ENCODE data around the gene HSPA4L.

Gene HSPA4L

DNA sequence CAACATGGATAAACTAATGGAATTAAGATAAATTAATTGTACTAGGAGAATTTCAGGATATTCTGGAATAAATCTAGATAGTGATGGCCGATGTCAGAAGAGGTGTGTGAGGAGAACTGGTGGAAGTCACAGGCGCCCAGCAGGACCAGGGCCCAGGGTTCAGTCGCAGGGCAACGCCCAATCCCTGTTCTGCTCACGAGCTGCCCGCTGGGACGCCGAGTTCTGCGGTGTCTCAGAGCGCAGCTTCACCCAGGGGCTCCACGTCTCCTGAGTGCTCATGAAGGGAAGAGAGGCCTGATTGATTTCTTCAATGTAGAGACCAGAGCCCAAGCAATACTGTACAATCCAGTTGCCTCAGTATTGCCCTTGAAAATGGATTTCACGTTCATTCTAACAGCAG lies 1.5 kb upstream of the HSPA4L start:
- no peak overlapping the region for H3K4me3 ChIP-seq
- no peak for TF ChIP-seq EZH2 (IDR thresholded peaks at IDR 0.05)
- TF ChIP-seq POLR2AphosphoS5 (IDR thresholded peaks at IDR 0.05; ENCODE audit: borderline replicate concordance, low read depth, low read length), result no peak
- no peak for TF ChIP-seq FOXP2 (optimal IDR thresholded peaks at IDR 0.05; ENCODE audit: control extremely low read depth, extremely low read length, insufficient read depth)
- no peak for DNase-seq (ENCODE audit: low read depth, low spot score)

DNA sequence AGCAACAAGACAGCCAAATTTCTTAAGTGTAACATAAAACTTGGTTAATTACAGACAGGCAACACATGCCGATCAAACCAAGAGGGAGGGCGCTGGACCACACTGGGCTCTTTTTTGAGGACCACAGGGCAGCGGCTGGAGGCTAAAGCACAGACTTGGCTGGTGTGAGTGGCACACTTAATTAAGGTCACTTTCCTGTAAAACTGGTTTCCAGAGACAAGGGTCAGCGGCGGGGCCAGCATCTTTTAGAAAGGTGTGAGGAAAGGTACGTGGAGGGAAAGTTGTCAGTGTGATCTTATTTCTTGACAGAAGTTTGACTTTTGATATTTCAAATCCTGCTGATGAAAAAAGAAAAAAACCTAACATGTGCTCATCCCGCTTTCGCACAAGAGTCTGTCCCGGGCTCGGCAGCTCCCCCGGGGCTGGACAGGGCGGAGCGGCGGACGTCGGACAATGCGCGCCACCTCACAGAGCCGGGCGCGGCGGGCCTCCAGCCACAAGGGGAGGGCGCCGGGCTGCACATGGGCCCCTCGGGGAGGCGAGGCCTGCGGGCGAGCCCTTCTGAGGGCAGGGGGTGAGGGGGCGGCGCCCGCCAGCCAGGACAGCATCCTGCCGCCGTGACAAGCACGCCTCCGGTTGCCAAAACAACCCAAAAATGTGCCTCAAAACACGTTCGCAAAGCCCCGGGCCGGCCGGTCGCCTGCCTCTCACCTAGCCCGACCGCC lies 660 bp upstream of the HSPA4L start:
- TF ChIP-seq POLR2AphosphoS5 (IDR thresholded peaks at IDR 0.05; ENCODE audit: borderline replicate concordance, low read depth, low read length) (no peak), FOXP2 (optimal IDR thresholded peaks at IDR 0.05; ENCODE audit: control extremely low read depth, extremely low read length, insufficient read depth) (no peak), EZH2 (IDR thresholded peaks at IDR 0.05) (no peak)
- DNase-seq (ENCODE audit: low read depth, low spot score), result no peak
- H3K4me3 ChIP-seq, result peak overlapping the region; percentile 83
- H3K36me3 ChIP-seq (ENCODE audit: insufficient read depth, low read length), result no peaks in the 10 kb centered on the region
- H3K9me3 ChIP-seq (ENCODE audit: low read depth, low read length), result no peaks in the 10 kb centered on the region
- no peak overlapping the region for H3K27ac ChIP-seq
- peak overlapping the region; percentile 63 for H3K9ac ChIP-seq (ENCODE audit: insufficient read length)

More for the DNA sequence above, 1.5 kb upstream of the HSPA4L start:
- no peak overlapping the region for H3K27ac ChIP-seq
- H3K9me3 ChIP-seq (ENCODE audit: low read depth, low read length), result no peaks in the 10 kb centered on the region
- H3K9ac ChIP-seq (ENCODE audit: insufficient read length), result no peak overlapping the region
- no peaks in the 10 kb centered on the region for H3K36me3 ChIP-seq (ENCODE audit: insufficient read depth, low read length)

DNA sequence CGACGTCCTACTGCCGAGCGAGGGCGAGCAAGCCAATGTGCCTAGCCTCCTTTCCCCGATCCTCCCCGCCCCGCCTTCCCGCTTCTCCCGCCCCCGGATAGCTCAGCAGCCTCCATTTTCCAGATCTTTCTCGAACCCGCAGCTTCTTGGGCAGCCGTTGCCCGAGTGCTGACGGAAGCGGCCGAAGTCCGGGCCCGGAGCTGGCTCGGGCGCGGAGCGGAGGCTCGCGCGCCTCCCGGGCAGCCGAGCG lies 172 bp upstream of the HSPA4L start:
- no peaks in the 10 kb centered on the region for H3K36me3 ChIP-seq (ENCODE audit: insufficient read depth, low read length)
- peak overlapping the region; percentile 63 for H3K9ac ChIP-seq (ENCODE audit: insufficient read length)
- TF ChIP-seq EZH2 (IDR thresholded peaks at IDR 0.05), result no peak
- no peak for TF ChIP-seq FOXP2 (optimal IDR thresholded peaks at IDR 0.05; ENCODE audit: control extremely low read depth, extremely low read length, insufficient read depth)
- TF ChIP-seq POLR2AphosphoS5 (IDR thresholded peaks at IDR 0.05; ENCODE audit: borderline replicate concordance, low read depth, low read length), result no peak
- DNase-seq (ENCODE audit: low read depth, low spot score), result no peak
- no peaks in the 10 kb centered on the region for H3K9me3 ChIP-seq (ENCODE audit: low read depth, low read length)
- no peak overlapping the region for H3K27ac ChIP-seq
- peak overlapping the region; percentile 83 for H3K4me3 ChIP-seq

DNA sequence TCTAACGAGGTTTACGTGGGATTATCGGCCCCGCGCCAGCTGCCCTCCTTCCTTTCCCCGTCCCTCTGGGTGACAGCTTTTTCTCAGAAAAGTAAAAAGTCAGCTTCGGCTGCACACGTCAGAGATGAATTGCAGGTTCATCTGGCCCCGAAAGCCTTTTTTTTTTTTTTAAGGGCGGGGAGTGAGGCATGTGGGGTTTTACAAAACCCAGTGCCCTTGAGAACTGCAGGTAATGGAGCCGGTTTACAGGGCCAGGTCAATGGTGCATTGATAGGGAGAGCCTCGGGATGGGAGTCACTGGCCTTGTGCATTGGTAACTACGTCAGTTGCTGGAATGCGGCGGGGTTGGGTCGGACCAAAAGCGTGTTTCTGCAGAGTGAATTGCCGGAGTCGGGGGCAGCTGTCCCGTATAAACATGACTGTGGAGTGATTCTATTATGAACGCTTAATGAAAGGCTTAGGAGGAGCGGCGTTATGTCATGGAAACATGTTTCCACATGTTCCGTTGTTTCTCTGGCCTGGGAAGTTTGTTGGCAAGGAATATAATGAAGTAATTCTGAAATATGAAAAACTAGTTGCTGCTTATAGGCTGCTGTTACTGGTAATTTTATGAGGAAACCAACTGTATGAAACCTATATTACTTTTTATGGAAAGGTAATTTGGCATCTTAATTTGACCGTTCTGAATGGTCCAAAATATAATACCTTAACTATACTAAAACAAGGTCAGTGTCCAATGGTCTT lies 1.1 kb downstream of the HSPA4L start:
- no peak for DNase-seq (ENCODE audit: low read depth, low spot score)
- Histone ChIP-seq H3K36me3 (ENCODE audit: insufficient read depth, low read length) (no peaks in the 10 kb centered on the region), H3K27ac (no peak overlapping the region), H3K9ac (ENCODE audit: insufficient read length) (peak overlapping the region; percentile 63), H3K4me3 (peak overlapping the region; percentile 83), H3K9me3 (ENCODE audit: low read depth, low read length) (no peaks in the 10 kb centered on the region)
- TF ChIP-seq FOXP2 (optimal IDR thresholded peaks at IDR 0.05; ENCODE audit: control extremely low read depth, extremely low read length, insufficient read depth) (no peak), POLR2AphosphoS5 (IDR thresholded peaks at IDR 0.05; ENCODE audit: borderline replicate concordance, low read depth, low read length) (no peak), EZH2 (IDR thresholded peaks at IDR 0.05) (no peak)

DNA sequence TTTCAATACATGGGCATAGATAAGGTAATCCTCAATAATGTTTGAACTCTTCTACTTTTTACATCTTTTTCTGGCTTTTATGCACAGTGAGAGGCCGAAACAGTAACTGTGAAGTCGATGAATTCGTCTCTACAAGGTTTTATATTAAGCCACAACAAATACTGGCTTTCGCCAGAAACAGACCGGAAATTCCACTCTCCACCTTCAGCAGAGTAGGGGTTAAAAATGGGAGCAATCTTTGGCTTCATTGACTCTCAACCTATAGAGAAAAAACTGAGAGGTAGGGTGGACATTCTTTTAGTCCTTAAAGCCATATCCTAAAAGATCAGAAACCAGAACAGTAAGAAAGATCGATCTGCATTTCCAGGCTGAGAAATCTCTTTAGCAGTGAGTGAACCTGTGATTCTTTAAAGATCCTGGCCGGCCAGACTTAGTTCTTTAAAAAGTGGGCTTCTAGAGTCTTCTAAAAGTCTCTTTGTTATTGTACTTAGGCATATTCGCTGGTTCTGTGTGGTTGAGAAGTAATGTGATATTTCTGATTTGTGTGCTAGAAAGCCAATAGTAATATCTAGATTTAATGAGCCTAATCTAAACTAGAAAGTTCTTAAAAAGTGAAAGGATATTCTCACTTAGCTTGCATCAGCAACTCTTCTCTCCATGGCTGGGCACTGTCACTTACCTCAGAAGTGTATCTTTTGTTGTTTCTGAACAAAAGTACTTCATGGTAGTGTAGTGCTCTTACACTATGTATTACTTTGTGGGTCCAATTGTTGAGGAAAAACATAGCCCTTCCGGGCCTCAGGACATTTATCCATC lies 2.0 kb downstream of the HSPA4L start:
- peak overlapping the region; percentile 83; the same call in 1 of the 2 replicates for H3K4me3 ChIP-seq

DNA sequence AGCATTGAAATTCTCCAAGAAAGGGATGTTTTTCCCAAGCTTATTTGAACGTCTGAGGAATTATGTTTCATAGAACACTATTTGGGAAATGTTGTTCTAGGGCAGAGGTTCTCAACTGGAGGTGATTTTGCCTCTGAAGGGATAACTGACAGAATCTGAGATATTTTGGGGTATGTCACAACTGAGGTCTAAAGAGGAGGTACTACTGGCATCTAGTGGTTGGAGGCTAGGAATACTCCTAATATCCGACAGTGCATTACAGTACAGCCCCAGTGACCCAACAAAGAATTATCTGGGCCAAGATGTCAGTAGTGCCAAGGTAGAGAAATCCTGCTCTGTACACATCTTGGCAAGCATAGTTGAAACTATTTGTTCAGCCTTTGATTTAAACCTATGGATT lies 6.4 kb downstream of the HSPA4L start:
- Histone ChIP-seq H3K36me3 (ENCODE audit: insufficient read depth, low read length) (no peaks in the 10 kb centered on the region), H3K9me3 (ENCODE audit: low read depth, low read length) (no peaks in the 10 kb centered on the region), H3K9ac (ENCODE audit: insufficient read length) (no peak overlapping the region), H3K27ac (no peak overlapping the region), H3K4me3 (no peak overlapping the region)
- TF ChIP-seq EZH2 (IDR thresholded peaks at IDR 0.05) (no peak), POLR2AphosphoS5 (IDR thresholded peaks at IDR 0.05; ENCODE audit: borderline replicate concordance, low read depth, low read length) (no peak), FOXP2 (optimal IDR thresholded peaks at IDR 0.05; ENCODE audit: control extremely low read depth, extremely low read length, insufficient read depth) (no peak)
- no peak for DNase-seq (ENCODE audit: low read depth, low spot score)

More for the DNA sequence above, 2.0 kb downstream of the HSPA4L start:
- H3K9ac ChIP-seq (ENCODE audit: insufficient read length), result no peak overlapping the region
- no peaks in the 10 kb centered on the region for H3K36me3 ChIP-seq (ENCODE audit: insufficient read depth, low read length)
- no peak for TF ChIP-seq POLR2AphosphoS5 (IDR thresholded peaks at IDR 0.05; ENCODE audit: borderline replicate concordance, low read depth, low read length)
- no peaks in the 10 kb centered on the region for H3K9me3 ChIP-seq (ENCODE audit: low read depth, low read length)
- H3K27ac ChIP-seq, result no peak overlapping the region
- no peak for DNase-seq (ENCODE audit: low read depth, low spot score)

DNA sequence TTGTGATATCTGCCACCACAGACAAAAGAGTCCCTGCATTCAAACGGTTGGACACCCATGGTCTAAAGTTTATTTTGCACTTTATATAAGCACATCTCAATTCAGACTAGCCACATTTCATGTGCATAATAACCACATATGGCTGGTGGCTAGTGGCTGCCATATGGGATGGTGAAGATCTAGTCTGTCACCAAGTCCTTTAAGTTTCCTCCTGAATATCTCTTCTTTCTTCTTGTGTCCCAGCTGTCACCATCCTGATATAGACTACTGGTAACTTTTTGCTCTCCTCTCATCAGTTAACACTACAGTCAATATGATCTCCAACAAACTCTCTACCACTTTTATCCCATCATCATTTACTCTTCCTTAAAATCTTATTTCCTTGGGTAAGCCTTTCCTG lies 9.3 kb downstream of the HSPA4L start:
- TF ChIP-seq EZH2 (IDR thresholded peaks at IDR 0.05), result no peak
- no peak for TF ChIP-seq FOXP2 (optimal IDR thresholded peaks at IDR 0.05; ENCODE audit: control extremely low read depth, extremely low read length, insufficient read depth)
- no peak for TF ChIP-seq POLR2AphosphoS5 (IDR thresholded peaks at IDR 0.05; ENCODE audit: borderline replicate concordance, low read depth, low read length)
- Histone ChIP-seq H3K36me3 (ENCODE audit: insufficient read depth, low read length) (no peaks in the 10 kb centered on the region), H3K9ac (ENCODE audit: insufficient read length) (no peak overlapping the region), H3K4me3 (no peak overlapping the region), H3K27ac (no peak overlapping the region), H3K9me3 (ENCODE audit: low read depth, low read length) (no peaks in the 10 kb centered on the region)
- DNase-seq (ENCODE audit: low read depth, low spot score), result no peak

DNA sequence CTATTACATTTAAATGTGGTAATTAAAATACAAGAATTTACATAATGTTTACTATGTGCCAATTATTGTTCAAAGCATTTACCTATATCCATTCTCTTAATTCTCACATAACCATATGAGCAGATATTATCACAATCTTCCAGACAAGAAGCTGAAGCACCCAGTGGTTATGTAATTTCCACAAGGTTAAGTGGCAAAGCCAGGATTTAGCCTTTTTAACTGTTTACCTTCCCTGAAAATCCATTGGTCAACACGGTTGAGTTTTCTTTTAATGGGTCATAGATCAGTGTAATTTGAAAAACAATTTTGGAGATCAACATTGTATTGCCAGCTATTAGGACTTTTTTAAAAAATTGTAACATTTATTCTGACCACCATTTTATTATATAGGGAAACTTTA lies 11.4 kb downstream of the HSPA4L start:
- H3K9me3 ChIP-seq (ENCODE audit: low read depth, low read length), result no peaks in the 10 kb centered on the region
- H3K27ac ChIP-seq, result no peak overlapping the region
- no peak overlapping the region for H3K4me3 ChIP-seq
- H3K36me3 ChIP-seq (ENCODE audit: insufficient read depth, low read length), result no peaks in the 10 kb centered on the region
- no peak overlapping the region for H3K9ac ChIP-seq (ENCODE audit: insufficient read length)
- no peak for TF ChIP-seq POLR2AphosphoS5 (IDR thresholded peaks at IDR 0.05; ENCODE audit: borderline replicate concordance, low read depth, low read length)
- TF ChIP-seq FOXP2 (optimal IDR thresholded peaks at IDR 0.05; ENCODE audit: control extremely low read depth, extremely low read length, insufficient read depth), result no peak
- DNase-seq (ENCODE audit: low read depth, low spot score), result no peak
